K562 (cell line): Measurements from ENCODE around the gene KLHL18. TPM values are rescaled to one million over a fixed set of nuclear protein-coding genes. Genes with fewer than 3 reads are reported as not detected.

Experiments
- ATAC-seq: fragments of 200-7000 bp; cut with Tn5 transposase; 3 replicates; pipeline ENCODE4 v1.9.1; 2020; ENCODE audit warnings: moderate library complexity
- BruUV-seq: library from RNA; stranded (reverse); fragments of 400-500 nt; replicated peaks from 2 replicates; lab custom pipeline; 2021; lab: Mats Ljungman, UMichigan
- CTCF ChIA-PET: fragments of 300-600 bp; formaldehyde crosslinking; extraction: SDS; loops from one replicate; lab custom pipeline; 2021; ENCODE audit warnings: low intra/inter-chr PET ratio; lab: Yijun Ruan, JAX
- POLR2A ChIA-PET: fragments of 300-600, 350-650 bp; sonication (Branson Sonifier 250); formaldehyde crosslinking; extraction: SDS; loops from one replicate; lab custom pipeline; 2021; ENCODE audit warnings: antibody characterized with exemption, inconsistent platforms; lab: Yijun Ruan, JAX
- DNase-seq, 4 experiments: peaks; one replicate each; pipeline versions ENCODE4 v3.0.0 to v3.0.0-alpha.2; 2011 to 2018; ENCODE audit warnings: low spot score in 3 of 4, mixed read lengths in 3 of 4; ENCODE audit errors: extremely low read depth in 1 of 4
- FAIRE-seq: peaks from 2 replicates; lab custom pipeline; 2011; peaks lifted over from hg19 to GRCh38; lab: Jason Lieb, UNC
- H2AFZ ChIP-seq: 2 replicates; pipeline ENCODE4 v1.6.0; 2011; ENCODE audit warnings: low read depth, low read length, control low read depth, inconsistent platforms
- H3K27ac ChIP-seq: fragments of 200-600 bp; 3 replicates; pipeline ENCODE4 v1.8.0; 2011; ENCODE audit warnings: low read depth, mild to moderate bottlenecking, control low read depth, inconsistent platforms, low read length, moderate library complexity, mixed read lengths; ENCODE audit errors: extremely low read depth
- H3K27me3 ChIP-seq, 2 experiments: fragments of 300-600 bp in 1 of 2; 2 replicates in 1 of 2; 3 replicates in 1 of 2; pipeline versions ENCODE4 v1.6.0 to v1.8.0; 2011; ENCODE audit warnings: inconsistent platforms in 2 of 2, low read length in 2 of 2, mild to moderate bottlenecking in 1 of 2, mixed read lengths in 1 of 2, moderate library complexity in 1 of 2; ENCODE audit not compliant: control insufficient read depth in 2 of 2, insufficient read depth in 2 of 2
- H3K36me3 ChIP-seq: fragments of 300-600 bp; 3 replicates; pipeline ENCODE4 v1.8.0; 2011; ENCODE audit warnings: mild to moderate bottlenecking, low read length, inconsistent platforms; ENCODE audit not compliant: control insufficient read depth, insufficient read depth
- H3K4me1 ChIP-seq, 2 experiments: fragments of 200-600 bp in 1 of 2; replicated peaks in 1 of 2; 2 replicates in 1 of 2; 3 replicates in 1 of 2; pipeline versions ENCODE4 v1.5.1 to v1.8.0; 2011; ENCODE audit warnings: inconsistent platforms in 2 of 2, low read length in 2 of 2, mild to moderate bottlenecking in 1 of 2, mixed read lengths in 1 of 2, moderate library complexity in 1 of 2; ENCODE audit not compliant: control insufficient read depth in 2 of 2, insufficient read depth in 2 of 2
- H3K4me2 ChIP-seq: 2 replicates; pipeline ENCODE4 v1.6.1; 2011; ENCODE audit warnings: low read length, control low read depth, inconsistent platforms, mixed read lengths; ENCODE audit not compliant: insufficient read depth
- H3K4me3 ChIP-seq: fragments of 200-600 bp; sonication (generic), shearing (Covaris generic); 2 replicates; pipeline ENCODE4 v1.5.1; 2016; ENCODE audit warnings: control low read depth, inconsistent platforms
- H3K79me2 ChIP-seq: fragments of 200-600 bp; 3 replicates; pipeline ENCODE4 v1.8.0; 2011; ENCODE audit warnings: low read length, inconsistent platforms; ENCODE audit not compliant: control insufficient read depth, insufficient read depth
- H3K9ac ChIP-seq, 2 experiments: 2 replicates each; pipeline versions ENCODE4 v1.6.0 to v1.6.1; 2011; ENCODE audit warnings: low read depth in 2 of 2, low read length in 2 of 2, control low read depth in 1 of 2, inconsistent platforms in 1 of 2, mild to moderate bottlenecking in 1 of 2, mixed read lengths in 1 of 2; ENCODE audit not compliant: insufficient read depth in 1 of 2
- H3K9me1 ChIP-seq: one replicate; pipeline ENCODE4 v1.6.0; 2011; ENCODE audit warnings: inconsistent platforms, mild to moderate bottlenecking, low read length, moderate library complexity; ENCODE audit not compliant: control insufficient read depth, insufficient read depth
- H3K9me3 ChIP-seq: replicated peaks from 2 replicates; pipeline ENCODE4 v1.5.1; 2011; ENCODE audit warnings: low read depth, low read length, inconsistent platforms; ENCODE audit not compliant: control insufficient read depth, insufficient read depth
- H4K20me1 ChIP-seq: replicated peaks from 2 replicates; pipeline ENCODE4 v1.6.1; 2011; ENCODE audit warnings: low read length, inconsistent platforms, mixed read lengths; ENCODE audit not compliant: control insufficient read depth, insufficient read depth
- CBX3 ChIP-seq, 2 experiments: IDR thresholded peaks; 1 replicate in 1 of 2; 2 replicates in 1 of 2; pipeline ENCODE4 v1.6.1; 2012; ENCODE audit warnings: inconsistent platforms in 2 of 2, low read length in 2 of 2, borderline replicate concordance in 1 of 2, control low read depth in 1 of 2
- DIDO1 ChIP-seq: fragments of 450-650 bp; IDR thresholded peaks from 2 replicates; pipeline ENCODE4 v1.6.1; 2016; ENCODE audit warnings: low read depth, missing biosample characterization, missing genetic modification characterization
- ESRRA ChIP-seq: fragments of 450-650 bp; IDR thresholded peaks from 2 replicates; pipeline ENCODE4 v1.6.1; 2014; ENCODE audit warnings: low read depth, mild to moderate bottlenecking, moderate library complexity, borderline replicate concordance
- HMGXB4 ChIP-seq: sonication (generic); formaldehyde crosslinking; IDR thresholded peaks from 2 replicates; pipeline ENCODE4 v1.8.1; 2023; ENCODE audit warnings: mild to moderate bottlenecking, missing genetic modification reagents
- MCM3 ChIP-seq: fragments of 450-650 bp; IDR thresholded peaks from 2 replicates; pipeline ENCODE4 v1.6.1; 2016
- PHTF2 ChIP-seq: fragments of 250-450 bp; sonication (Bioruptor Pico); IDR thresholded peaks from 2 replicates; pipeline ENCODE4 v1.5.0; 2021; ENCODE audit warnings: mild to moderate bottlenecking
- SIX5 ChIP-seq, 2 experiments: IDR thresholded peaks; 2 replicates each; pipeline ENCODE4 v1.6.1; 2011; ENCODE audit warnings: low read length in 2 of 2, borderline replicate concordance in 1 of 2, low read depth in 1 of 2, mild to moderate bottlenecking in 1 of 2, moderate library complexity in 1 of 2; ENCODE audit not compliant: insufficient read depth in 1 of 2
- SMARCB1 ChIP-seq: IDR thresholded peaks from 2 replicates; pipeline ENCODE4 v1.6.1; 2011; ENCODE audit warnings: improper control_type of control experiment, low read depth; ENCODE audit not compliant: insufficient read length
- TEAD4 ChIP-seq, 2 experiments: sonication (generic) in 1 of 2; formaldehyde crosslinking in 1 of 2; IDR thresholded peaks; 2 replicates each; pipeline versions ENCODE4 v1.6.1 to v1.8.0; 2012 to 2022; ENCODE audit warnings: borderline replicate concordance in 1 of 2, inconsistent platforms in 1 of 2, low read length in 1 of 2, mild to moderate bottlenecking in 1 of 2, missing genetic modification reagents in 1 of 2
- ZNF780A ChIP-seq: fragments of 250-450 bp; sonication (Bioruptor Pico); IDR thresholded peaks from 2 replicates; pipeline ENCODE4 v1.5.0; 2021; ENCODE audit warnings: mild to moderate bottlenecking
- ZNF785 ChIP-seq: fragments of 250-450 bp; sonication (Bioruptor Pico); IDR thresholded peaks from 2 replicates; pipeline ENCODE4 v1.4.0; 2020; ENCODE audit warnings: mild to moderate bottlenecking
- ZSCAN32 ChIP-seq: fragments of 450-650 bp; formaldehyde crosslinking; IDR thresholded peaks from 2 replicates; pipeline ENCODE4 v1.4.0; 2020; ENCODE audit warnings: mild to moderate bottlenecking, moderate library complexity
- WGBS: fragments of 100-300 bp; shearing (Covaris generic); methylation state at CpG from one replicate; pipeline ENCODE4 v1.1.6; 2016; ENCODE audit warnings: low coverage, mixed read lengths; ENCODE audit not compliant: insufficient coverage; ENCODE audit errors: missing lambda C conversion rate; 5-methylcytosine and 5-hydroxymethylcytosine counted together
- in situ Hi-C: fragments of 300-500 bp; cut with MboI; formaldehyde crosslinking; loops from 4 replicates; pipeline ENCODE4 v1.15.0; 2018; ENCODE audit warnings: inconsistent platforms, mixed read lengths
- intact Hi-C: fragments of 100-400 bp; cut with micrococcal nuclease; formaldehyde crosslinking; loops from 2 replicates; pipeline ENCODE4 v1.14.2; 2022
- polyA plus RNA-seq, 8 experiments: library from polyadenylated mRNA; depleted of rRNA in 4 of 8; stranded (reverse) in 5 of 8; unstranded in 3 of 8; fragments of >200 nt; fragmentation: Nextera tagmentation in 2 of 8; fragmentation: Illumina TruSeq in 1 of 8; extraction: Ambion mirVana in 2 of 8; extraction: Trizol in 1 of 8; gene quantifications; 2 replicates each; pipeline versions ENCODE4 v1.2.1 to v1.2.3, GENCODE V29; 2011 to 2014; ENCODE audit warnings: inconsistent platforms in 1 of 8, missing spikeins in 1 of 8
- total RNA-seq, 7 experiments: library from RNA; depleted of rRNA in 6 of 7; stranded (reverse); fragments of >200 nt in 6 of 7; fragmentation: Illumina TruSeq in 2 of 7; extraction: Trizol in 2 of 7; gene quantifications; 2 replicates each; pipeline versions ENCODE4 v1.2.1 to v1.2.3, GENCODE V29; 2011 to 2021; ENCODE audit warnings: low replicate concordance in 1 of 7
- TF ChIP-seq, protein P1 (sequence below), 2 experiments: fragments of 150-350 bp in 1 of 2; IDR thresholded peaks; 2 replicates each; pipeline ENCODE4 v1.6.1; 2012 to 2016; ENCODE audit warnings: low read depth in 2 of 2, low read length in 2 of 2, mild to moderate bottlenecking in 1 of 2, moderate library complexity in 1 of 2
- TF ChIP-seq, protein P2 (sequence below): fragments of 250-450 bp; sonication (Bioruptor Pico); IDR thresholded peaks from 2 replicates; pipeline ENCODE4 v1.5.0; 2022; ENCODE audit warnings: mild to moderate bottlenecking

Gene KLHL18
- total and polyA plus RNA-seq, 9 of the 15 experiments (the other 6 are each of a cell fraction or from before 2014, with no cell fraction given), result 26.7 to 97.5 (median 48.7) TPM

GRCh38 chr3:47380026-47380600, 97.4 kb downstream of the KLHL18 start:
- Histone ChIP-seq H3K79me2 (peaks cover 56% of the 10 kb centered on the region), H3K9me3 (no peaks in the 10 kb centered on the region), H3K9me1 (no peaks in the 10 kb centered on the region), H3K4me2 (peak overlapping the region; percentile 93), H3K4me3 (peak overlapping the region; percentile 88), H3K27ac (peak overlapping the region; percentile 94), H3K9ac (peak overlapping the region; percentile 95 to 96), H2AFZ (peak overlapping the region; percentile 91), H4K20me1 (peaks cover 16% of the 10 kb centered on the region), H3K4me1 (peaks cover 30 to 32% of the 10 kb centered on the region in 2 experiments), H3K27me3 (no peaks in the 10 kb centered on the region), H3K36me3 (peaks cover 14% of the 10 kb centered on the region; the same call in 1 of the 3 replicates)
- intact Hi-C loops (loop anchor here (5.0 kb wide), 1 partner anchor 402 kb away; the partner anchor contains the start of gene SMARCC1), in situ Hi-C loops (no loop called here)
- FAIRE-seq (no peak), ATAC-seq (no peak; the same call in 2 of the 3 replicates), DNase-seq (peak in 1 of 4 experiments; percentile 38)
- ChIA-PET POLR2A (interaction anchor here (0.6 to 1.9 kb wide), 20 partner anchors 9 to 1720 kb away, joined by 3 to 9 read pairs (median 4); no protein-coding TSS in a partner anchor), CTCF (no interaction called here)
- BruUV-seq, result no TSS peak
- 4% methylated on average over 23 of the region's 23 CpGs for WGBS
- TF ChIP-seq SIX5 (IDR thresholded peaks at IDR 0.05; ENCODE audit: borderline replicate concordance in 1 of 2, insufficient read depth in 1 of 2, low read depth in 1 of 2, low read length in 2 of 2) (no peak), ZNF780A (CRISPR knock-in tag) (no peak), HMGXB4 (CRISPR knock-in tag) (peak; percentile 57; the same call in 1 of the 2 replicates), ZSCAN32 (CRISPR knock-in tag) (no peak), DIDO1 (tag) (no peak), PHTF2 (CRISPR knock-in tag) (no peak), MCM3 (no peak), TEAD4 (IDR thresholded peaks at IDR 0.05; ENCODE audit: low read length) (no peak), TEAD4 (CRISPR knock-in tag; IDR thresholded peaks at IDR 0.05; ENCODE audit: borderline replicate concordance) (no peak), CBX3 (IDR thresholded peaks at IDR 0.05; ENCODE audit: borderline replicate concordance in 1 of 2, low read length in 2 of 2) (0 out of 3 replicates have a peak, but pooled peaks of 1 of the 2 experiments have one; percentile 26), ZNF785 (CRISPR knock-in tag) (no peak), SMARCB1 (no peak), ESRRA (no peak; the same call in 1 of the 2 replicates)
- TF ChIP-seq, protein P1, sequence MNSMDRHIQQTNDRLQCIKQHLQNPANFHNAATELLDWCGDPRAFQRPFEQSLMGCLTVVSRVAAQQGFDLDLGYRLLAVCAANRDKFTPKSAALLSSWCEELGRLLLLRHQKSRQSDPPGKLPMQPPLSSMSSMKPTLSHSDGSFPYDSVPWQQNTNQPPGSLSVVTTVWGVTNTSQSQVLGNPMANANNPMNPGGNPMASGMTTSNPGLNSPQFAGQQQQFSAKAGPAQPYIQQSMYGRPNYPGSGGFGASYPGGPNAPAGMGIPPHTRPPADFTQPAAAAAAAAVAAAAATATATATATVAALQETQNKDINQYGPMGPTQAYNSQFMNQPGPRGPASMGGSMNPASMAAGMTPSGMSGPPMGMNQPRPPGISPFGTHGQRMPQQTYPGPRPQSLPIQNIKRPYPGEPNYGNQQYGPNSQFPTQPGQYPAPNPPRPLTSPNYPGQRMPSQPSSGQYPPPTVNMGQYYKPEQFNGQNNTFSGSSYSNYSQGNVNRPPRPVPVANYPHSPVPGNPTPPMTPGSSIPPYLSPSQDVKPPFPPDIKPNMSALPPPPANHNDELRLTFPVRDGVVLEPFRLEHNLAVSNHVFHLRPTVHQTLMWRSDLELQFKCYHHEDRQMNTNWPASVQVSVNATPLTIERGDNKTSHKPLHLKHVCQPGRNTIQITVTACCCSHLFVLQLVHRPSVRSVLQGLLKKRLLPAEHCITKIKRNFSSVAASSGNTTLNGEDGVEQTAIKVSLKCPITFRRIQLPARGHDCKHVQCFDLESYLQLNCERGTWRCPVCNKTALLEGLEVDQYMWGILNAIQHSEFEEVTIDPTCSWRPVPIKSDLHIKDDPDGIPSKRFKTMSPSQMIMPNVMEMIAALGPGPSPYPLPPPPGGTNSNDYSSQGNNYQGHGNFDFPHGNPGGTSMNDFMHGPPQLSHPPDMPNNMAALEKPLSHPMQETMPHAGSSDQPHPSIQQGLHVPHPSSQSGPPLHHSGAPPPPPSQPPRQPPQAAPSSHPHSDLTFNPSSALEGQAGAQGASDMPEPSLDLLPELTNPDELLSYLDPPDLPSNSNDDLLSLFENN (IDR thresholded peaks at IDR 0.05; ENCODE audit: low read depth in 2 of 2, low read length in 2 of 2), result no peak
- TF ChIP-seq, protein P2, sequence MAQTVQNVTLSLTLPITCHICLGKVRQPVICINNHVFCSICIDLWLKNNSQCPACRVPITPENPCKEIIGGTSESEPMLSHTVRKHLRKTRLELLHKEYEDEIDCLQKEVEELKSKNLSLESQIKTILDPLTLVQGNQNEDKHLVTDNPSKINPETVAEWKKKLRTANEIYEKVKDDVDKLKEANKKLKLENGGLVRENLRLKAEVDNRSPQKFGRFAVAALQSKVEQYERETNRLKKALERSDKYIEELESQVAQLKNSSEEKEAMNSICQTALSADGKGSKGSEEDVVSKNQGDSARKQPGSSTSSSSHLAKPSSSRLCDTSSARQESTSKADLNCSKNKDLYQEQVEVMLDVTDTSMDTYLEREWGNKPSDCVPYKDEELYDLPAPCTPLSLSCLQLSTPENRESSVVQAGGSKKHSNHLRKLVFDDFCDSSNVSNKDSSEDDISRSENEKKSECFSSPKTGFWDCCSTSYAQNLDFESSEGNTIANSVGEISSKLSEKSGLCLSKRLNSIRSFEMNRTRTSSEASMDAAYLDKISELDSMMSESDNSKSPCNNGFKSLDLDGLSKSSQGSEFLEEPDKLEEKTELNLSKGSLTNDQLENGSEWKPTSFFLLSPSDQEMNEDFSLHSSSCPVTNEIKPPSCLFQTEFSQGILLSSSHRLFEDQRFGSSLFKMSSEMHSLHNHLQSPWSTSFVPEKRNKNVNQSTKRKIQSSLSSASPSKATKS (CRISPR knock-in tag), result no peak
